GM19043 (cell line): Measurements from ENCODE around the gene SLC22A1.
A peak's percentile ranks its signal among the peaks of the same experiment; 100 is the strongest.
"Not testable (repeated sequence)": the region's sequence is repeated elsewhere in the genome, so short reads cannot be mapped to it uniquely, and the experiment has no call there.

Experiments used
- ATAC-seq: cut with Tn5 transposase; IDR thresholded peaks from one replicate; pipeline ENCODE4 v1.9.1; 2021; ENCODE audit warnings: low read depth; ENCODE audit not compliant: unreplicated experiment

The SLC22A1 gene

DNA sequence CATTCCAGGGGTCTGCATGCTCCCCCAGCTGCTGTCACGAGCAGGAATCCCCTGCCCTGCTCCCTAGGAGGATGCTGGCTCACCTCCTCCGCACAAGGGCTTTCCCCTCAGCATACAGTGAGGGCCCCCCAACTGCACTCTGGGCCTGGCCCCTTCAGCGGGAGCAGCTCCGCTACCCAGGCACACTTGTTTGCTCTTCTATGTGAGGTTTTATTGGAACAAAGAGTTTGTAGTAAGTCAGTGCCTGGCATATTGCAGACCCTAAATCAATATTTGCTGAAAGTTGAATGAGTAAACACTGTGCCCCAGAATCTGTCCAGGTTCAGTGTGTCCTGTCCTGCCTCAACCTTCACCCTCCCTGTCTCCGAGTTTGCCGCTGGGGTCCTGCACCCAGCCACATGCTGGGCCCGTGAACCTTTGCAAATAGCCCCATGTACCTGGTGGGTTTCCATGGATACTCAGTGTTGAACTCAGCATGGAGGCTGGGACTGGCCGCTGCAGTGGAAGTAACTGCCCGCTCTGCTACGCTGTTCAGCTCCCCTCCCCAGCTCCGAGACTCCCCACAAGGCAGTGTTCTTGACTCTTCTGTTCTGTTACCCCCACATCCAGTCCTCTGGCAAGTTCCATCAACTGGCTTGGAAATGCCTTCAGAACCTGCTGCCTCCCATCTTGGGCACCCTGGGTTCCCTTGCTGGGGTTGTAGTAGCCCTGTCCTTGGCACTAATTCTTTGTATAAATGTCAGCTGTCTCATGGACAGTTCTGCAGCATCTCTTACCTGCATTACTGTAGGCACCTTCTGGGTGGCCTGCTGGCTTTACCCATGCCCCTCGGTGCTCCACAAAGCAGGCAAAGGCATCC is 15.7 kb downstream of the SLC22A1 start:
- ATAC-seq: no peak

DNA sequence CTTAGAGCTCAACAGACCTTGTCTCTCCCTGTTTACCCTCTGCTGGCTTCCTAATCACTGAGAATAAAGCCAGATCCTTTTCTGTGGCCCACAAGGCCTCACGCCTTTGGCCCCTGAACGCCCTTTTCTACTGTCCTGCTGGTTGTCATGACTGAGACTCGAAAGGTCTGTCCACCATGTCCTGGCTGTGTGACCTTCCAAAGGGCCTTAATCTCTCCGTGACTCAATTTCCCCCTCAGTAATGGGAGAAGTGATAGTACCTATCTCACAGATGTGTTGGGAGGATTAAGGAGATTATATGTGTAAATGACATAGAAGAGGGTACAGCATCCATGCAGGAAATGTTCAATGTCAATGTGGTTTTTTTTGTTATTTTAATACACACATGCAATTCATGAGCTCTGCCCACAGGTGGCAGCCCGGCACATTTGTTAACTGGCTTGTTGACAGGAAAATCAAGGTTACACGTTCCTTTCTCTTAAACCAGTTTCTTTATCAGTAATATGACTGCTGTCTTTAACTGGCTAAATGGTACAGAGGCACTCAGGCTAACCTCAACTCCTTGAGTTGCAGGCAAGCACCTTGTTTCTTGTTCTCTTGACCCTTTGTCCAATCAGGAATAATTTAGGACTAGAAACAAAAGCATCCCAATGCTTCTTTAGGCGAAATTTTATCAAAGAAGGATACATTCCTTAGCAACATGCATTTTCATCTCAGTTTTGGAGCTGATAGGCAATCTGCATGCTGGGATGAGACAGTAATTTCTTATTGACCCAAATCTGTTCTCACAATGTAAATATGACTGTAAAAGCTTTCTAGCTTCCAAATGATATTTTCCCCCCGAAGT is 16.6 kb downstream of the SLC22A1 start:
- ATAC-seq: peak; percentile 64

- no peak for ATAC-seq
Measured at GRCh38 chr6:160138839-160139419, 17.3 kb downstream of the SLC22A1 start.

- no peak for ATAC-seq
Measured at GRCh38 chr6:160139420-160139851, 17.8 kb downstream of the SLC22A1 start.

GRCh38 chr6:160140493-160140892 is 18.9 kb downstream of the SLC22A1 start:
- not testable (repeated sequence) for ATAC-seq

GRCh38 chr6:160141001-160141726 is 19.5 kb downstream of the SLC22A1 start:
- no peak for ATAC-seq

DNA sequence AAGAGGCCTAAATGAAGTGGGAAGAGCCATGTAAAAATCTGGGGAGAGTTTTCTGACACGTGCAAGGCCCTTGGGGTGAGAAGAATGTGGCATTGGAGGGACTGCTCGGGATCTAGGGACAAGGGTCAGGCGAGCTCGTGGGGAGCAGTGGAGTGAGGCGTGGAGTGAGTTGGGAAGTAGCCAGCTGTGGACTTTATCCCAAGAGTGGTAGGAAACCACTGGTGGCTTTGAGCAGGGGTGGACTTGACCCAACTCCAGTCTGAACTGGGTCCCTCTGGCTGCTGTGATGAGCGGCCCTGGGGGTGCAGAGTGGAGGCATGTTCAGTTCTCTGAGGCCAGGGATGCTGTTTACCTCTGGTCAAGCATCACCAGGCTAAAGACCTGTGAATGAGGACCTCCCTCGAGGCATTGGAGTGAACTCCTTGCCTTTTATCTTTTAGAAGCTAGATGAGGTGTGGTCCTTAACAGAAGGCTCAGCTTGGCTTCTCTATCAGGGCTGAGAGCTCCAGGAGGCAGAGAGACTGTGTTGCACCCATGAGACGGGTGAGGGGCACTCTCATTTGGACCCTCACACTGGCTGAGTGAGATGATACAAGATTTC is 20.6 kb downstream of the SLC22A1 start:
- ATAC-seq: no peak

DNA sequence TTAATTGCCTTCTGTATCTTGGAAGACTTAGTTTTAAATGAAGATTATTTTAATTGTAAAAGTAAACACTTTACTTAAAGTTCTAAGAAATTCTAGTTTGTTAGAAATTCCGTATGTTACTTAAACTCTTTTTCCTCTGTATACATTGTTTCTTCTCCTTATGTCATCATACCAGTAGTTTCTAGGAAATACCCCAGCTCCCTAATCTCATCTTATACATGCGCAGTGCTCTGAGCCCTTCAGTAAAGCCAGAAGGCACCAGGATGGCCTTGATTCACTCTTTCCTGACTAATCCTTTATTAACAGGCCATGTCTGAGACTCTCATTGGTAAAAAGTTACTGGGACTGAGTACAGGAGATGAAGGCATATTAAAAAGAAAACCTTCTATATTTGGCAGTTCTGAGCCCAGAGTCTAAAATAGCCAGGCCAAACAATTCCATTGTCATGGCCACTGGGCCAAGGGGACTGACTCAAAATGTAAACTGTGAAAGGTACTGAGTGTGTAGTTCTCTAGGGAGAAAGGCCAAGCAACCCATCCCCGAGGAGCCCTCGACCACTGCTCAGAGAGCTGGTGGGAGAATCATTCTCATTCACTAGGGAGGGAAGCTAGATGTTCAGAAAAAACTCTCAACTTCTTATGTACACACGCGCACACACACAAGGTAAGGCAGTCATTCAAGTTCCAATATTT is 25.0 kb downstream of the SLC22A1 start:
- no peak for ATAC-seq

- ATAC-seq: no peak
Measured at GRCh38 chr6:160147146-160147536, 25.5 kb downstream of the SLC22A1 start.

DNA sequence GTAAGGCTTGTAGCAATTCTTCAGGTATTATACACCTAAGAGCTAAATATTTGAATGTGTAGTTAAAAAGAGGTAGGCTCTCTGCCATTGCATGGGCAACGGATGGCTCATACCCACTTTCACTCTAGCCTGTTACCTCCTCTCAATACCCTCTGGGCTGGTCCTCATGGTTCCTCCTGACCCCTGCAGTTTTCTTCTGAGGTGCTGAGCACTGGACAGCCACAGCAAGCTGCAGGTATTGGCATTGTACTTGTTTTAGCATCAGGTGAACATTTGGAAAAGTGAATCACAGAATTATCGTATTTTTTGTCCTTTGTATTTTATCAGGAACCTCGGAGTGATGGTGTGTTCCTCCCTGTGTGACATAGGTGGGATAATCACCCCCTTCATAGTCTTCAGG is 32.9 kb downstream of the SLC22A1 start:
- ATAC-seq: no peak

- ATAC-seq: no peak
Measured at GRCh38 chr6:160156842-160157241, 35.2 kb downstream of the SLC22A1 start.

GRCh38 chr6:160160450-160160849 is 38.8 kb downstream of the SLC22A1 start:
- ATAC-seq: no peak

GRCh38 chr6:160160929-160161646 is 39.5 kb downstream of the SLC22A1 start:
- no peak for ATAC-seq

DNA sequence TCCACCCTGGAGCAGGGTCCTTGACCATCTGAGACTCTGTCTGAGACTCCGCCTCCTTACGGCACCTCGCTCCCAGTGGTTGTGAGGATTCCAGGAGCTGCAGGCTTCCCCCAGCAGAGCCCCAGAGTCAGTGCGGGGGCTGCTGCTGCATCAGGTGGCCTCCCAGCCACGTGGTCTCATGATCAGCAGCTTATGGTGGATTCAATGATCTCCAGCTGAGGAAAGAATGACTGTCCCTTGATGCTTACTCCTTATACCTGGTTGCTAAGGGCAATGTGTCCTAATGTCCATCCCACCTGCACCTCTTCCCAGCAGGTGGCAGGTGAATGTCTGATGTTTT is 40.0 kb downstream of the SLC22A1 start:
- ATAC-seq: no peak

GRCh38 chr6:160162030-160162566 is 40.5 kb downstream of the SLC22A1 start:
- no peak for ATAC-seq

DNA sequence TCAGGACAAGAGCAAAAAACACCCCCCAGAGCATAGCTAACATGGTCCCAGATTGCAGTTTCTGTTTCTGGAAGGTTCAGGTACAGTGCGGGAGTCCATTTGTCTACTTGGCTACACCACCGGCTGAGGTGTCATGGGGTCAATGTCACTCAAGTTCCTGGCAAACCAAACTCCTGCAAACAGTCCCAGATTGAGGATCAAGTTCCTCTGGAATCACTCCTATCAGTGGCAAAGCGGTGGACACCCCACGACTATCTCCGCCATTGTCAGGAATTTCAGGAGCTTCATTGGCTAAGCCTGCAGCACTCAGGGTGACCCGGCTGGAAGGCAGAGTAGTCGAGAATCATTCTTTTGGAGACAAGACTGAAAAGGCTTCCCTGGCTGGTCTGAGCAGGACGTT is 41.8 kb downstream of the SLC22A1 start:
- no peak for ATAC-seq

- ATAC-seq: no peak
Measured at GRCh38 chr6:160163912-160164311, 42.3 kb downstream of the SLC22A1 start.

DNA sequence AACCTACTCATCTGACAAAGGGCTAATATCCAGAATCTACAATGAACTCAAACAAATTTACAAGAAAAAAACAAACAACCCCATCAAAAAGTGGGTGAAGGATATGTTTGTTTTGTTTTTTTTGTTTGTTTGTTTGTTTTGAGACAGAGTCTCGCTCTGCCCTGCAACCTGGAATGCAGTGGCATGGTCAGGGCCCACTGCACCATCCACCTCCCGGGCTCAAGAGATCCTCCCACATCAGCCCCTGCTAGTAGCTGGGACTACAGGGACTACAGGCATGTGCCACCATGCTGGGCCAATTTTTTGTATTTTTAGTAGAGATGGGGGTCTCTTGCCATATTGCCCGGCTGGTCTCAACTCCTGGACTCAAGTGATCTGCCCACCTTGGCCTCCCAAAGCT is 44.3 kb downstream of the SLC22A1 start:
- ATAC-seq: not testable (repeated sequence)
